NCI-H128 (cell line): ENCODE data around the gene RNU7-1.

Experiments used
- DNase-seq: peaks from one replicate; lab custom pipeline; 2025; ENCODE audit not compliant: unreplicated experiment; lab: John Stamatoyannopoulos, UW

Gene RNU7-1

GRCh38 chr12:6963016-6963731, 19.6 kb downstream of the RNU7-1 start:
- peak; percentile 75 for DNase-seq

- DNase-seq, result peak; percentile 23
Observed at GRCh38 chr12:6963791-6964413, 20.3 kb downstream of the RNU7-1 start.

- DNase-seq, result no peak
Observed at GRCh38 chr12:6964605-6965025, 21.0 kb downstream of the RNU7-1 start.

DNA sequence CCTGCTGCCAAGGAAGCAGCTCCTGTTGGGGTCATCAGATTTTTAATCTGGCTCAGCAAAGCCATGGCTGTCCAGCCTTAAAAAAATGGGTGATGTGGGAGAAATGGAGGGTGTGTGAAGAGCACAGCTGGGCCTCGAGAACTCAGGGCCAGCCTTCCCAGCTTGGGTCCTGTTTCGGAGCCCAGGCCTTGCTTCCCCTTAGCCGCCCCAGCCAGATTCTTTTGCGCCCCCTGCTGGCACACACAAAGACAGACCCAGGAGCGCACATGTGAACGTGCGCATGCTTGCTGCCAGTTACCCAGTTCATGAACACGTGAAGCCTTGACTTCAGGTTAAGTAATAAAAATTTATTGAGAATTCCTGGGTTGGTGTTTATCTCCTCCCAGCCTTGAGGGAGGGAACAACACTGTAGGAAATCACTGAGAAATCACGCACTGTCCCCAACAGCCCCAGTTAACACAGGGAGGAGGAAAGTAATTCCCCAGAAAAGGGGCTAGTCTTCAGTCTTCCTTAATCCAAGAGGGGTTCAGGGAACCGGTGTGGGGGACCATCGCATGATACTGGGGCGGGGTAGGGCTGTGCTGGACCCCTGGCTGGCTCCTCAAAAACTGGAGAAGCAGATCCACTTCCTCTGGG, 21.5 kb downstream of the RNU7-1 start:
- DNase-seq, result peak; percentile 83

GRCh38 chr12:6965714-6966113, 22.1 kb downstream of the RNU7-1 start:
- no peak for DNase-seq

DNA sequence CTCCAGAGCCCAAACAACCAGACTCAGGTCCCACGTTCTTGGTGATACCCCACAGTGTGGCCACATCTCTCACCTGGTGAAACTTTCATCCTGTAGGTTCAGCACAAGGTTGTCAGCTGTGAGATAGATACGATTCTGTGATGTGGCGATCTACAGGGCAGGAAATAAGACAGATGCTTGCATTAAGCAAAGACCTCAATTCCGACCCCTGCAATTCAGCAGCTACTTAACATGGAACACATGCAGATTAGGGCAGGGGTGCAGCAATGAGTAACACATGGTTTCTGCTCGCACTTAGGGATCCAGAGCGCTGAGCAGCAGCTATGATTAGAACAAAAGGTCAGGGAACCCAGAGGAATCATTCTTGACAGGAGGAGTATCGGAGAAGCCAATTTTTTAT, 22.7 kb downstream of the RNU7-1 start:
- no peak for DNase-seq

DNA sequence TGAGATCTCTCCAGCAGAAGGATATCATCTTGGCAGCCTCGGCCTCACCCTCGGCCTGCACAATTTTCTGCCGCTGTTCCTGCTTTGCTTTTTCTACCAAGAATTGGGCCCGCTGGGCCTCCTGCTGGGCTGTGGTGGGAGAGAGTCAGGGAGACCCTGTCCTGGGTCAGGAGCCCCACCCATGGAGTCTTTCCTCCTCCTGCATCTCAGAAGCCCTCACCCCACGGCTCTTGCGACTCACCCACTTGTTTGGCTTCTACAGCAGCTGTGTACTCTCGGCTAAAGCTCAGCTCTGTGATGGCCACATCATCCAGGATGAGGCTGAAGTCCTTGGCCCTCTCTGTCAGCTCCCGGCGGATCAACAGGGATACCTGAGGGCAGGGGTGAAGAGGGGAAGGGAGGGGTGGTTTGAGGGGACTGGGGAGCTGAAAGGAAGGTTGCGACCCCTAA, 24.1 kb downstream of the RNU7-1 start:
- no peak for DNase-seq

- no peak for DNase-seq
Observed at GRCh38 chr12:6968426-6968825, 24.8 kb downstream of the RNU7-1 start.

GRCh38 chr12:6970096-6970527, 26.5 kb downstream of the RNU7-1 start:
- no peak for DNase-seq

GRCh38 chr12:6974180-6974579, 30.6 kb downstream of the RNU7-1 start:
- no peak for DNase-seq

GRCh38 chr12:6975297-6976032, 31.8 kb downstream of the RNU7-1 start:
- no peak for DNase-seq

- no peak for DNase-seq
Observed at GRCh38 chr12:6977653-6978052, 34.0 kb downstream of the RNU7-1 start.

DNA sequence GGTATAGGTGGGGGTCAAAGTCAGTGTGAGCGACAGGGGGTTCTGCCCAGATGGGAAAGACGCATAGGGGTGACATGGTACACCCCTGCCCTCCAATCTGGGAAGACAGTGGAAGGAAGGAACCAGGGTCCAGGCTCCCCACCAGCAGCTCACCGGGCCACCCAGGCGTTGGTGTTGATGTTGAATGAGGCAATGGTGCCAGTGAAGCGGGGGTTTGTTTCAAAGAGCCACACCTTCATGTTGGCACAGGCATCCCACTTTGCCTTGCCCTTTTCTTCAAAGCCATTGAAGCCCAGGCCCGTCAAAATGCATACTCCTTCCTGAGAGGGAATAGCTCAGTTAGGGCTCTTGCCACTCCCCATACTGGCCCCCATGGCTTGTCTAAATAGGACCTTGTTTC, 34.6 kb downstream of the RNU7-1 start:
- no peak for DNase-seq

DNA sequence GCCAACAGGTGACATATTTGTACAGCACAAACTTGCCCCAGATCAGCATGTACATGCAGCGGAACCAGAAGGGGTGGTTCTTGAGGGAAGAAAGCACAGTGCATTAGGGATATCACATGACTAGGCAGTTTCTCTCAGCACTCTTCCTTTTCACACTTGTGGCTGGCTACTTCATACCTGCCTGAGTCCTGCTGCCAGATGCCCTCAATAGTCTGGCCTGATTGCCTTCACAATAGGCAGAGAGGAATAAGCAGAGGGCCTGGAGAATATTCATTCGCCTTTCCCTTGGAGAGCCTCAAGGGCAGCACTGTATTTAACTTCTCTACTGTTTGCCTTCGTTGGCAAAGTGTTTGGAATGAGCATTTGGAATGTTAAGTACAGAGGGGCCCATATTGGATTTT, 35.0 kb downstream of the RNU7-1 start:
- DNase-seq, result no peak

GRCh38 chr12:6979021-6979420, 35.4 kb downstream of the RNU7-1 start:
- DNase-seq, result no peak

GRCh38 chr12:6979453-6979852, 35.8 kb downstream of the RNU7-1 start:
- no peak for DNase-seq

DNA sequence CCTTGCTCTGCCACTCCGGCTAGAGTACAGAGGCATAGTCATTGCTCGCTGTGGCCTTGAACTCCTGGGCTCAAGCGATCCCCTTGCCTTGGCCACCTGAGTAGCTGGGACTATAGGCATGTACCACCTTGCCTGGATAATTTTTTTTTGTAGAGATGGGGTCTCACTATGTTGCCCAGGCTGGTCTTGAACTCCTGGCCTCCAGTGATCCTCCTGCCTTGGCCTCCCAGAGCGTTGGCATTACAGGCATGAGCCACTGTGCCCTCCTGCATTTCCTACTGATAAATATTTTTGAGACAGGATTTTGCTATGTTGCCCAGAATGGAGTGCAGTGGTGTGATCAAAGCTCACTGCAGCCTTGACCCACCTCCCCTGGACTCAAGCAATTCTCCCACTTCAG, 36.5 kb downstream of the RNU7-1 start:
- DNase-seq, result no peak

GRCh38 chr12:6980740-6981139, 37.1 kb downstream of the RNU7-1 start:
- DNase-seq, result no peak

GRCh38 chr12:6981152-6982052, 37.8 kb downstream of the RNU7-1 start:
- DNase-seq, result no peak

DNA sequence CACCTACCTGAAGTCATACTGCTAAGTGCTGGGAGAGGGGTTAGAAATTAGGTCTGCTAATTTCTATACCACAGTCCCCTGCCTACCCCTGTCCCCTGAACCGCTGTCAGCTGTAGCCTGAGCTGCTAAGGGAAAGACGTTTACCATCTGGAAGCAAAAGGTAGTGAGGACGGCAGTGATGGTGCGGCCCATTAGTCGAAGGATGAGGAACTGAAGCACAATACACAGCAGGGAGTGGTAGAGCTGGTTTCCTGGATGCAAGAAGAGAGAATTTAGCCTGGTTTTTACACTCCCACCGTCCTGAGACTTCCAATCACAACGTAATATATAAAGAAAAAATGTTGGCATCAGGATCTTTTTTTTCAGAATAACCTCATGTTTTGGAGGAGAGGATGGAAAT, 38.9 kb downstream of the RNU7-1 start:
- DNase-seq, result no peak
